Tibial nerve (tissue), 4 donors: ENCODE data around the gene CPEB3. TPM values are rescaled to one million over a fixed set of nuclear protein-coding genes. Genes with fewer than 3 reads are reported as not detected.
"Not testable (repeated sequence)": the region's sequence is repeated elsewhere in the genome, so short reads cannot be mapped to it uniquely, and the experiment has no call there.

Experiments
- DNase-seq, 2 donors: peaks; one replicate each; pipeline ENCODE4 v3.0.0-alpha.2; 2019; ENCODE audit warnings: low spot score in 2 of 2
- H3K27ac ChIP-seq, 4 donors: fragments of 200-600 bp; sonication (generic) in 3 of 4; one replicate each; pipeline ENCODE4 v1.5.1; 2017 to 2019; ENCODE audit warnings: mild to moderate bottlenecking in 1 of 4
- H3K27me3 ChIP-seq, 2 donors: fragments of 200-600 bp; sonication (generic) in 1 of 2; one replicate each; pipeline versions ENCODE4 v1.5.1 to v1.6.0; 2017 to 2019
- H3K36me3 ChIP-seq, 3 donors: fragments of 200-600 bp; sonication (generic); one replicate each; pipeline ENCODE4 v1.5.1; 2018 to 2019
- H3K4me1 ChIP-seq, 4 donors: fragments of 200-600 bp; sonication (generic) in 3 of 4; one replicate each; pipeline ENCODE4 v1.5.1; 2017 to 2019
- H3K4me3 ChIP-seq, 4 donors: fragments of 200-600 bp; sonication (generic) in 3 of 4; one replicate each; pipeline ENCODE4 v1.5.1; 2017 to 2019; ENCODE audit warnings: mild to moderate bottlenecking in 1 of 4, moderate library complexity in 1 of 4
- H3K9me3 ChIP-seq, 4 donors: fragments of 200-600 bp; sonication (generic) in 3 of 4; one replicate each; pipeline ENCODE4 v1.5.1; 2017 to 2019
- EP300 ChIP-seq, 2 donors: sonication (generic); formaldehyde crosslinking; IDR thresholded peaks; one replicate each; pipeline ENCODE4 v1.6.1; 2017; ENCODE audit warnings: antibody characterized with exemption in 2 of 2, mild to moderate bottlenecking in 1 of 2
- POLR2A ChIP-seq, 2 donors: fragments of 450-650 bp; IDR thresholded peaks; one replicate each; pipeline ENCODE4 v1.6.1; 2017; ENCODE audit warnings: antibody characterized with exemption in 2 of 2, mild to moderate bottlenecking in 2 of 2, moderate library complexity in 2 of 2
- WGBS, 2 donors: methylation state at CpG; one replicate each; pipeline ENCODE4 v1.1.5; 2018; 5-methylcytosine and 5-hydroxymethylcytosine counted together
- total RNA-seq, 4 donors: library from RNA; depleted of rRNA; stranded (reverse); fragments of >200 nt; gene quantifications; one replicate each; pipeline ENCODE4 v1.1.0, GENCODE V29; 2016
- TF ChIP-seq, protein P1 (sequence below), 5 experiments: fragments of 200-600 bp in 3 of 5; fragments of 450-650 bp in 2 of 5; sonication (generic) in 3 of 5; IDR thresholded peaks; one replicate each; pipeline ENCODE4 v1.5.1; 2016 to 2019; ENCODE audit warnings: antibody characterized with exemption in 5 of 5, mild to moderate bottlenecking in 3 of 5, moderate library complexity in 2 of 5

Gene CPEB3
- total RNA-seq, 4 donors from 2014 or later: 6.7 to 11.4 (median 8.8) TPM

- Histone ChIP-seq H3K9me3 (no peaks in the 10 kb centered on the region), H3K36me3 (no peaks in the 10 kb centered on the region), H3K4me3 (no peak overlapping the region), H3K27me3 (peaks cover 0 to 9% of the 10 kb centered on the region in 2 donors), H3K4me1 (no peaks in the 10 kb centered on the region), H3K27ac (no peak overlapping the region)
- DNase-seq: no peak
- WGBS, 2 donors: 10 to 39% methylated on average over 11 to 12 of the region's 37 CpGs
- no peak for TF ChIP-seq POLR2A (IDR thresholded peaks at IDR 0.05)
- TF ChIP-seq, protein P1, sequence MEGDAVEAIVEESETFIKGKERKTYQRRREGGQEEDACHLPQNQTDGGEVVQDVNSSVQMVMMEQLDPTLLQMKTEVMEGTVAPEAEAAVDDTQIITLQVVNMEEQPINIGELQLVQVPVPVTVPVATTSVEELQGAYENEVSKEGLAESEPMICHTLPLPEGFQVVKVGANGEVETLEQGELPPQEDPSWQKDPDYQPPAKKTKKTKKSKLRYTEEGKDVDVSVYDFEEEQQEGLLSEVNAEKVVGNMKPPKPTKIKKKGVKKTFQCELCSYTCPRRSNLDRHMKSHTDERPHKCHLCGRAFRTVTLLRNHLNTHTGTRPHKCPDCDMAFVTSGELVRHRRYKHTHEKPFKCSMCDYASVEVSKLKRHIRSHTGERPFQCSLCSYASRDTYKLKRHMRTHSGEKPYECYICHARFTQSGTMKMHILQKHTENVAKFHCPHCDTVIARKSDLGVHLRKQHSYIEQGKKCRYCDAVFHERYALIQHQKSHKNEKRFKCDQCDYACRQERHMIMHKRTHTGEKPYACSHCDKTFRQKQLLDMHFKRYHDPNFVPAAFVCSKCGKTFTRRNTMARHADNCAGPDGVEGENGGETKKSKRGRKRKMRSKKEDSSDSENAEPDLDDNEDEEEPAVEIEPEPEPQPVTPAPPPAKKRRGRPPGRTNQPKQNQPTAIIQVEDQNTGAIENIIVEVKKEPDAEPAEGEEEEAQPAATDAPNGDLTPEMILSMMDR (IDR thresholded peaks at IDR 0.05): no peak
These were observed 245.2 kb downstream of the CPEB3 start for GRCh38 chr10:92045641-92046106.

DNA sequence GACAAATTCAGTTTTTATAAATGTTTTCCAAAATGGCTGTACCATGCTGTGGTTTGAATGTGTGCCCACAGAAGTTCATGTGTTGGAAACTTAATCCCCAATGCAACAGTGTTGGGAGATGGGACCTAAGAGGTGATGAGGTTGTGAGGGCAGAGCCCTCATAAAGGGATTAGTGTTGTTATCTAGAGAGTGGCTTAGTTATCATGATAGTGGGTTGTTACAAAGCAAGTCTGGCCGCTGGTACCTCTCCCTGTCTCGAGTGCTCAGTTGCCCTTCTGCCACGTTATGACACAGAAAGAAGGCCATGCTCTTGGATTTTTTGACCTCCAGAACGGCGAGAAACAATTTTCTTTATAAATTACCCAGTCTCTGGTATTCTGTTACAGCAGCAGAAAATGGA, 248.3 kb downstream of the CPEB3 start:
- TF ChIP-seq, protein P1 (IDR thresholded peaks at IDR 0.05): no peak
- no peak for TF ChIP-seq EP300 (IDR thresholded peaks at IDR 0.05)
- no peak for TF ChIP-seq POLR2A (IDR thresholded peaks at IDR 0.05)
- Histone ChIP-seq H3K4me3 (no peak overlapping the region), H3K27ac (no peak overlapping the region), H3K4me1 (no peaks in the 10 kb centered on the region), H3K9me3 (no peaks in the 10 kb centered on the region), H3K27me3 (peaks cover 0 to 9% of the 10 kb centered on the region in 2 donors), H3K36me3 (no peaks in the 10 kb centered on the region)
- no peak for DNase-seq
- WGBS, 2 donors: 64 to 78% methylated on average over 5 of the region's 5 CpGs

DNA sequence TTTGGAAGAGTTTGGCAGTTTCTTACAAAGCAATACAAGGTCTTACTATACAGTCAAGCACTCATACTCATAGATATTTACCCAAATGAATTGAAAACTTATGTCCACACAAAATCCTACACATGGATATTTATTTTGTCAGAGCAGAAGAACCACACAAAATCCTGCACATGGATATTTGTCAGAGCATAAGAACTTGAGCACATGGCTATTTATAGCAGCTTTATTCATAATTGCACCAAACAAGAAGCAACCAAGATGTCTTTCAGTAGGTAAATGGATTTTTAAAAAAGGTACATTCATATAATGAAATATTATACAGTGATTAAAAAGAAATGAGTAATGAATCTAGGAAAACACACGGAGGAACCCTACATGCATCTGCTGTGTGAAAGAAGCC, 251.9 kb downstream of the CPEB3 start:
- TF ChIP-seq EP300 (IDR thresholded peaks at IDR 0.05): no peak
- TF ChIP-seq, protein P1 (IDR thresholded peaks at IDR 0.05): no peak
- no peak for TF ChIP-seq POLR2A (IDR thresholded peaks at IDR 0.05)
- H3K36me3 ChIP-seq: peaks cover 0 to 15% (median 0%) of the 10 kb centered on the region in 3 donors
- no peaks in the 10 kb centered on the region for H3K4me1 ChIP-seq
- H3K4me3 ChIP-seq: no peak overlapping the region
- H3K27me3 ChIP-seq: no peaks in the 10 kb centered on the region
- peaks cover 0 to 9% (median 0%) of the 10 kb centered on the region in 4 donors for H3K9me3 ChIP-seq
- no peak overlapping the region for H3K27ac ChIP-seq
- no peak for DNase-seq
- 80 to 87% methylated on average over 1 of the region's 1 CpG for WGBS, 2 donors

GRCh38 chr10:92033070-92033469, 257.8 kb downstream of the CPEB3 start:
- H3K36me3 ChIP-seq: peaks cover 0 to 66% (median 4%) of the 10 kb centered on the region in 3 donors
- 71 to 72% methylated on average over 3 of the region's 3 CpGs for WGBS, 2 donors
- DNase-seq, H3K27me3 ChIP-seq, H3K9me3 ChIP-seq, H3K4me3 ChIP-seq, H3K4me1 ChIP-seq, H3K27ac ChIP-seq: not testable (repeated sequence)

DNA sequence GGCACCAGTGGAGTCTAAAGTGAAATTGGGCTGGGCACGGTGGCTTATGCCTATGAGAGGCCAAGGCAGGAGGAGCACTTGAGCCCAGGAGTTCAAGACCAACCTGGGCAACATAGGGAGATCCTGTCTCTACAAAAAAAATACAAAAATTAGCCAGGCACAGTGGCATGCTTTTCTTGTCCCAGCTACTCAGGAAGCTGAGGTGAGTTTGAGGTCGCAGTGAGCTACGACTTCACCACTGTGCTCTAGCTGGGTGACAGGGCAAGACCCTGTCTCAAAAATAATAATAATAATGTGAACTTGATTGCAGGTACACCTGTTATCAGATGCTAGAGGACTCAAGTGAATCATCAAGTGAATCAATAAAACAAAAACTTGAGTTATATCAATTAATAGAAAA, 259.3 kb downstream of the CPEB3 start:
- H3K27ac ChIP-seq: no peak overlapping the region
- no peak overlapping the region for H3K4me3 ChIP-seq
- no peaks in the 10 kb centered on the region for H3K4me1 ChIP-seq
- peaks cover 0 to 81% (median 4%) of the 10 kb centered on the region in 3 donors for H3K36me3 ChIP-seq
- H3K27me3 ChIP-seq: no peaks in the 10 kb centered on the region
- H3K9me3 ChIP-seq: peaks cover 0 to 9% (median 0%) of the 10 kb centered on the region in 4 donors
- DNase-seq: no peak
- TF ChIP-seq POLR2A (IDR thresholded peaks at IDR 0.05) (no peak), EP300 (IDR thresholded peaks at IDR 0.05) (no peak)
- TF ChIP-seq, protein P1 (IDR thresholded peaks at IDR 0.05): no peak
- WGBS, 2 donors: 94 to 98% methylated on average over 3 of the region's 3 CpGs

DNA sequence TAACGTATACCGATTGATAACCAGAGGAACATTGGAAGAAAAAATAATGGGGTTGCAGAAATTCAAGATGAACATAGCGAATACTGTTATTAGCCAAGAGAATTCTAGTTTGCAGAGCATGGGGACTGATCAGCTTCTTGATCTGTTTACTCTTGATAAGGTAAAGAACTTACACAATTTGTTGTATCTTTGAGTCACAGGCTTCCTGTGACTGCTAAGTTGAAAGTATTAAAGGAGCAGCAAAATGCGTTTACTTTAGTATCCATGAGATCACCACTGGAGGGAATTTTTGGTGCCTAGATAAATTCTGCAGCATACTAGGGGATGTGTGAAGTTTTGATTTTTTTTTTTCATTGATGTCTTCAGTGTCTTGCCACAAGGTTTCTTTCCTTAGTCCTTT, 263.7 kb downstream of the CPEB3 start:
- Histone ChIP-seq H3K4me3 (no peak overlapping the region), H3K27ac (no peak overlapping the region), H3K27me3 (no peaks in the 10 kb centered on the region), H3K9me3 (no peaks in the 10 kb centered on the region), H3K36me3 (peaks cover 0 to 90% (median 4%) of the 10 kb centered on the region in 3 donors), H3K4me1 (no peaks in the 10 kb centered on the region)
- TF ChIP-seq POLR2A (IDR thresholded peaks at IDR 0.05) (no peak), EP300 (IDR thresholded peaks at IDR 0.05) (no peak)
- TF ChIP-seq, protein P1 (IDR thresholded peaks at IDR 0.05): no peak
- WGBS, 2 donors: 92% methylated on average over 4 of the region's 4 CpGs
- no peak for DNase-seq

DNA sequence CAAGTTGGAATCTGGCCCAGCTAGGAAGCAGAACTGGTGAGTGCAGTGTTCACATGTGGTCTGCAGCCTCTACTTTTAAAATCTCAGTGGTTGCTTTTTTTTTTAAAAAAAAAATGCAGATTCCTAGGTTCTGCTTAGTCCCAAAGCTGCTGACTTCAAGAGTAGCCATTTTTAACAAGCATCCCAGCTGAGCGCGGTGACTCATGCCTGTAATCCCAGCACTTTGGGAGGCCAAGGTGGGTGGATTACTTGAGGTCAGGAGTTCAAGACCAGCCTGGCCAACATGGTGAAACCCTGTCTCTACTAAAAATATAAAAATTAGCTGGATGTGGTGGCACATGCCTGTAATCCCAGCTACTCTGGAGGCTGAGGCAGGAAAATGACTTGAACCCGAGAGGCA, 265.5 kb downstream of the CPEB3 start:
- not testable (repeated sequence) for DNase-seq, H3K4me1 ChIP-seq, H3K27me3 ChIP-seq, H3K9me3 ChIP-seq, H3K4me3 ChIP-seq, H3K27ac ChIP-seq
- 96 to 98% methylated on average over 3 of the region's 3 CpGs for WGBS, 2 donors
- H3K36me3 ChIP-seq: peaks cover 0 to 95% (median 4%) of the 10 kb centered on the region in 3 donors
